Medulla oblongata (tissue), 1 donor: ENCODE measurements around the gene COL25A1.

ENCODE experiments used
- DNase-seq: peaks from one replicate; pipeline ENCODE4 v3.0.0-alpha.2; 2015; ENCODE audit errors: extremely low spot score

The COL25A1 gene

GRCh38 chr4:109302361-109303139 is at the start of gene COL25A1:
Gene COL25A1, minus strand, starts transcription at chr4:109302658.
- no peak for DNase-seq

GRCh38 chr4:109350121-109350520 is 47.7 kb upstream of the COL25A1 start:
- DNase-seq = no peak

- DNase-seq = no peak
Measured at GRCh38 chr4:109334129-109335105, 32.0 kb upstream of the COL25A1 start.

- no peak for DNase-seq
Measured at GRCh38 chr4:109332926-109333464, 30.5 kb upstream of the COL25A1 start.

GRCh38 chr4:109327641-109328040 is 25.2 kb upstream of the COL25A1 start:
- DNase-seq = no peak

- DNase-seq = no peak
Measured at GRCh38 chr4:109325698-109326097, 23.2 kb upstream of the COL25A1 start.

GRCh38 chr4:109323348-109323747 is 20.9 kb upstream of the COL25A1 start:
- no peak for DNase-seq

GRCh38 chr4:109321232-109321631 is 18.8 kb upstream of the COL25A1 start:
- no peak for DNase-seq

GRCh38 chr4:109319684-109320083 is 17.2 kb upstream of the COL25A1 start:
- no peak for DNase-seq

GRCh38 chr4:109319156-109319555 is 16.7 kb upstream of the COL25A1 start:
- DNase-seq = no peak

- DNase-seq = no peak
Measured at GRCh38 chr4:109315818-109316217, 13.4 kb upstream of the COL25A1 start.

GRCh38 chr4:109315341-109315740 is 12.9 kb upstream of the COL25A1 start:
- DNase-seq = no peak

- DNase-seq = no peak
Measured at GRCh38 chr4:109313168-109314133, 11.0 kb upstream of the COL25A1 start.

- no peak for DNase-seq
Measured at GRCh38 chr4:109303140-109303496, 660 bp upstream of the COL25A1 start.

- DNase-seq = no peak
Measured at GRCh38 chr4:109301651-109302360, 652 bp downstream of the COL25A1 start.

- DNase-seq = no peak
Measured at GRCh38 chr4:109298279-109299010, 4.0 kb downstream of the COL25A1 start.

GRCh38 chr4:109296527-109296926 is 5.9 kb downstream of the COL25A1 start:
- no peak for DNase-seq

GRCh38 chr4:109295081-109295480 is 7.4 kb downstream of the COL25A1 start:
- DNase-seq = no peak

GRCh38 chr4:109294468-109295020 is 7.9 kb downstream of the COL25A1 start:
- no peak for DNase-seq

- DNase-seq = no peak
Measured at GRCh38 chr4:109294006-109294405, 8.5 kb downstream of the COL25A1 start.
